HG02852 (cell line): ENCODE measurements around the gene COL15A1.

Source experiments
- ATAC-seq: cut with Tn5 transposase; IDR thresholded peaks from one replicate; pipeline ENCODE4 v1.9.1; 2021; ENCODE audit warnings: mild to moderate bottlenecking, moderate library complexity; ENCODE audit not compliant: unreplicated experiment

COL15A1 gene

DNA sequence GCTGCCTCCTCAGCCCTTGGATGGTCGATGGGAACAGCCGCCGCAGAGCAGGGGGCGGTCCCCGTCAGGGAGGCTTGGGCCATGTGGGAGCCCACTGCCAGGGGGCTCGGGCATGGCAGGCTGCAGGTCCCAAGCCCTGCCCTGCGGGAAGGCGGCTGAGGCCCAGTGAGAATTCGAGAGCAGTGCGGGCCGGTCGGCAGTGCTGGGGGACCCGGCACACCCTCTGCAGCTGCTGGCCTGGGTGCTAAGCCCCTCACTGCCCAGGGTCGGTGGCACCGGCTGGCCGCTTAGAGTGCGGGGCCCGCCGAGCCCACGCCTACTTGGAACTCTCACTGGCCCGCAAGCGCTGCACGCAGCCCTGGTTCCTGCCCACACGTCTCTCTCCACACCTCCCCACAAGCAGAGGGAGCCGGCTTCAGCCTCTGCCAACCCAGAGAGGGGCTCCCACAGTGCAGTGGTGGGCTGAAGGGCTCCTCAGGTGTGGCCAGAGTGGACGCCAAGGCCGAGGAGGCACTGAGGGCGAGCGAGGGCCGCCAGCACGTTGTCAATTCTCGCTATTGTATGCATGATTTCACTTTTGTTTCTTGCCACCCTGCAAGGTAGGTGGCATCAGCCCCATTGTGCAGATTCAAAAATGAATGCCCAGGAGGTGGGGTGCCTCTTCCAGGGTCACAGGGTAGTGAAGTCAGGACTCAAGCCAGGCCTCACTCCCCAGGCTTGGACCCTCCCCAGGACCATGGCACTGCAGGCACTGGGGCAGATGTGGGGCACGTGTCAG, 48.6 kb downstream of the COL15A1 start:
- ATAC-seq = no peak

DNA sequence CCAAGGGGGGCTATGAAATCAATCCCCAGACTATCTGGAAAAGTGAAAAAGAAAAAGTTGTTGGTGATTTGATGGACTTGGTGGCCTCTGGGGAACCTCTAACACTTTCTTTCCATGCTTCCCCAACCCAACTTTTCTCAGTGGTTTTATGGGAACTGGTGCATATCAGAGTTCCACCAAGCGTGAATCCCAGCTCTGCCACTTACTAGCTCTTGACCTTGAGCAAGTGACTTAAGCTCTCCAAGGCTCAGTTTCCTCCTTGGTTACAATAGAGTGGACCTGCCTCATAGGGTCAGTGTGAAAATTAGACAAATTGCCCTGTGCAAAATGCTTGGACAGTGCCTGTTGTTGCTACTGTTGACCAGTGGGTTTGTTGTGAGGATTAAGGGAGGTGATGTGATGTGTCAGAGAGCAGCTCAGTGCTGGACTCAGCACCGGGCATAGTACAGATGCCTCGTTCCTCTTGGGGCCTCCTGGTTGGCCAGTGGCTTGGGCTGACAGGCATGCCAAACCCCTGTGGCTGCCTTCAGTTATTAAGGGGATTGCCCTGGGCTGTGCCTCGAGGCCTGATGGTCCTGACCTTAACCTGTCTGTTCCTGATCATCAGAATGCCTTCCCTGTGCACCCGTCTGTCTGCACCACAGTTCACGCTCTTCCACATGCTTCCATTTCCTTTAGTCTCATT, 49.3 kb downstream of the COL15A1 start:
- ATAC-seq = peak; percentile 24

- ATAC-seq = peak; percentile 85
Measured at GRCh38 chr9:98993570-98993945, 49.9 kb downstream of the COL15A1 start.

- no peak for ATAC-seq
Measured at GRCh38 chr9:98994172-98995058, 50.7 kb downstream of the COL15A1 start.

- ATAC-seq = no peak
Measured at GRCh38 chr9:98995059-98995671, 51.5 kb downstream of the COL15A1 start.

GRCh38 chr9:98995971-98996504, 52.3 kb downstream of the COL15A1 start:
- ATAC-seq = no peak

DNA sequence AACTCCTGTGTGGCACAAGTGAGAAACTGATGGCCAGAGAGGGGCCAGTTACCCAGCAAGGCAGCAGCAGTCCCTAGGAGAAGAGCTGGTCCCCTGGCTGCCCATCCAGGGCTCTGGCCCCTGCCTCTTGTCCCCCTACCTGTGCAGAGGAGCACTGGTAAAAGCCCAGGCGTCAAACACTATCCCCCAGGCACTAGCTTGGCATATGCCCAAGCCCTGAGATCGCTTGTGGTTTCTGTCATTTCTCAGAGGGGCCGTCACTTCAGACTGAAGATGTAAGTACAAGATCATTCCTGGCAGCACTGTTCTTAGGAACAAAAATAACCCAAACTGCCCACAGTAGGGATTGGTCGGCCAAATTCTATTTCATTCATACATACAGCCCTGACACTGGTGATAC, 53.9 kb downstream of the COL15A1 start:
- no peak for ATAC-seq

DNA sequence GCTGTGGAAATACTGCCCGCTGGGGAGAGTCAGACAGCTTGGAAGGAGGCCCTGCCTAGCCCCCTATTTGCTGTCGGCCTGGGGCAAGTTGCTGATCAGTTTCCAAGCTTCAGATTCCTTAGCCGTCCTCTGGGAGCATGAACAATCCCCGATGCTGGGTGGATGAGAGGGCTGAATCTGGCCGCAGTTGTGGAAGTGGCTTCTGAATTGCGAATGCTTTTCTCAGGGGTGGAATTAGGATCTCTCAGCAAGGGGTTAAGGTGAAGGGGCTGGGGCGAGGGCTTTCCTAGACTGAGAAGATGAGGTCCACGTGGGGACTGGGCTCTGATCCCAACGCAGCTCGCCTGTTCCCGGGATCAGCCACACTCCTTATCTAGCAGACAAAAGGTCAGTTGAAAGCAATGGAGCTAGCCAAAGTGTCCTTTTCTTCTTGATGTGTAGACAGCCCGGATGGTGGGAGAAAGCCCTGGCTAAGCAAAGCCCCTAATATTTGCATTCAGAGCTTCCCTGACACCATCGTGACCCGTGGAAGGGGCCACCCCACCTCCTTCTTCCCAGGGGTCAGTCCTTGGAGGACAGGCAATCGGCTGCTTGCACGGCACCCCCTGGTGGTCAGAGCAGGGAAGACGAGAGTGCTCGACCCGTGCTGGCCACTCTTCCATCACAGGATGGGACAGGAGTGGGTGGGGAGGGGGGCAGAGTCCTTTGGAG, 54.9 kb downstream of the COL15A1 start:
- peak; percentile 78 for ATAC-seq

GRCh38 chr9:98999152-98999525, 55.4 kb downstream of the COL15A1 start:
- ATAC-seq = no peak

DNA sequence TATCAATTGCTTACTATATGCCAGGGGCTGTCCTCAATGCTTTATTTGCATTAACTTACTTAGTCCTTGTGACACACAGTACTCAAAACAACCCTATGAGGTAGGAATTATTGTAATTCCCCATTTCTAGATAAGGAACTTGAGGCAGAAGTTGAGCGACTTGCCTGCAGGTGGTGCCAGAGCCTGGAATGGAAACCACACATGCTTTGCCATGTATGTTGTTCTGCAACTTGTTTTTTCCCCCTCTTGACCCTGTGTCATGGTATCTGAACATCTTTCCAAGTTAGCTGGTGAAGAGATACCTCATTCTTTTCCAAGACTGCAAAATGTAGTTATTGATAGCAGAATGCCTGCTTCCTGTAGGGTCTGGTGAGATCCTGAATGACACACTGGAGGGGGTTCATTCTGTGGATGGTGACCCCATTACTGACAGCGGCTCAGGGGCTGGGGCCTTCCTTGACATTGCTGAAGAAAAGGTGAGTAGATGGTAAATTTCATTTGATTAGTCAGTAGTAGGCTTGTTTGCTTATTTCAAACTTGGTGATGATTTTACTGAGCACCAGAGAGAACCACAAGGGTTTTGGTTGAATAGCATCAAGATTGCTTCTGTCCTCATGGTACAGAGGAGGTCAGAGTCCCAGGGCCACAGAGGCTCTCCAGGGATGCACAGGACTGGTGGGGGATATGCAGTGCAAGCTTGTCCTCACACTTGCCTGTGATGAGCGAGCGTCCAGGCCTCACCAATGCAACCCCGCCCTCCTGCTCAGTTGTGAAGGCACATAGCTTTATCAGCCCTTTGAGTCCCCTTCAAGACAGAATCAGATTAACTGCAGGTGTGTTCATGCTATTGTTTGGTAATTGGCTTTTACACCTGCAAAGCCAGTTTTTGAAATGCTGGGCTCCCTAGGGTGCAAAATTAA, 57.0 kb downstream of the COL15A1 start:
- ATAC-seq = peak; percentile 48

DNA sequence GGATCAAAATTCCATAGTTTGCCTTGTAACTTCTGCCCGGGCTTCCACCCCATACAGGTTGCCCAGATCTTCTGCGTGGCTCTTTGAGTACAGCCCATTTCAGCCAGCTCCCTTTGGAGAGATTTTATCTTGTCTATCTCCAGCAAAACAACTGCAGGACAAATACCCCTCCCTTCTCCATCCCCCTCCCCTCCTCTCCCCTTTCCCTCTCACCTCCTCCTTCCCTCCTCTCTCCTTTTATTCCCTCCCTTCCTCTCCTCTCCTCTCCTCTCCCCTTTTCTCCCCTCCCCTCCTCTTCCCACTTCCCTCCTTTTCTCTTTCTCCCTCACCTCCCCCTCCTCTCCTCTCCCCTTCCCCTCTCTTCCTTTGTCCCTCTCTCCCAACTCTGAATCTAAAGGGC, 58.2 kb downstream of the COL15A1 start:
- ATAC-seq = no peak

DNA sequence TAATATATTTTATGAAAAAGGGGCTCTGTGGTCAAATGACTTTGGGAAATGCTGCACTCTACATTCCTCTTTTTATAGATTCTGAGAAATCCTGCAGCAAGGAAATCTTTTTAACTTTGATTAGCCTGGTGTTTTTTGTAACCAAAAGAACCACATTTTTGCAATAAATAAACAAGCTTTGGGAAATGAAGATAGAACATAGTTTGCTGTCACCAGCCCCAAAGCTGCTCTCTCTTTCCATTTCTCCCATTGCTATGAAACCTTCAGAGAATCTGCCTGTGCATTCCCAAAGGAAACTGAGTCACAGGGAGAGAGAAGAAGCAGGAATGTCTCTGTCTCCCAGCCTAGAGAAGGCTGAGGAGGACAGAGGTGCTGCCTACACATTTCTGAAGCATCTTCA, 59.0 kb downstream of the COL15A1 start:
- no peak for ATAC-seq

DNA sequence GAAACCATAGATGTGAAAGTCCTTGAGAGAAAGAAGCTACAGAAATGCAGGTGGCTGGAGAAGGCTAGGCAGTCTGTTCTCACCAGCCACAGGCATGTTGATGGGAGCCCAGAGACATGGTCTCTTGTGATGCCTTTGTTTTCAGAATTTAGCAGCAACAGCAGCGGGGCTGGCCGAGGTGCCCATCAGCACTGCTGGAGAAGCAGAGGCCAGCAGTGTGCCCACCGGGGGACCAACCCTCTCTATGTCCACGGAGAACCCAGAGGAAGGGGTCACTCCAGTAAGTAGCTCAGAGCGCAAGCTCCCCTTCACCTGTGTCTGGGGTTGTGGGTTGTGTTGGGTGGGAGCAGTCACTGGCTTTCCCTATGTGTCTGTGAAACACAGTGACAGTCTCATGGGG, 59.6 kb downstream of the COL15A1 start:
- ATAC-seq = no peak

DNA sequence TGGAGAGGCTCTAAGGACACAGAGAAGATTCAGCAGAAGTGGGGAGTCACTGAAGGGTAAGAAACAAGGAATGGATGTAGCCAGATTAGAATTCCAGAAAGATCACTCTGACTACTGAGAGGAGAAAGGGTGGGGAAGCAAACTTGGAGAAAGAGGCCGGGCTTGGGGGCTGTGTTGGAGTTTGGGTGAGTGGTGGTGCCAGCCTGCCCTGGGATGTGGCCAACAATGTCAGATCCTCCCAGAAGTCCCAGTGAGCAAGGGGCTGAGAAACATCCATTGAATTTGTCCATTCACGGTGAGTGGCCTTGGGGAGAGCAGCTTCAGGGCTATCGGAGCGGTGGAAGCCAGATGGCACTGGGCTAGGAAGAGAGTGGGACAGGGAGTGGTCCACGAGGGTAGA, 60.4 kb downstream of the COL15A1 start:
- no peak for ATAC-seq

GRCh38 chr9:99004717-99005460, 61.2 kb downstream of the COL15A1 start:
- ATAC-seq = no peak

DNA sequence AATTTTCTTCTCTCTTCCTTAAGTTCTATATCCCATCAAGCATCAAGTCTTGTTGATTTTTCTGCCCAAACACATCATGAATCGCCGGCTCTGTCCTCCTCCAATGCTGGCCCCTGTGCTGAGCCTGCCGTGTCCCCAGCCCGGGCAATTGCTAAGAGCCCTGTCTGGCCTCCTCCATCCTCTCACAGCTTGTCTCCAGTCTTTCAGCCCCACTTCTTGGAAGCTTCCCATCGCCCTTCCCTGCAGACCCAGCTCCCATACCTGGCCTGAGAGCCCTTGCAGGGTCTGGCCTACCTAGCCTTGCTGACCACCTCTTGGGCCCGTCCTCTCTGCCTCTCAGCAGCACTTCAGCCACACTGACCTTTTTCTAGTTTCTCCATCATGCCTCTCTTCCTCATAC, 61.9 kb downstream of the COL15A1 start:
- no peak for ATAC-seq

DNA sequence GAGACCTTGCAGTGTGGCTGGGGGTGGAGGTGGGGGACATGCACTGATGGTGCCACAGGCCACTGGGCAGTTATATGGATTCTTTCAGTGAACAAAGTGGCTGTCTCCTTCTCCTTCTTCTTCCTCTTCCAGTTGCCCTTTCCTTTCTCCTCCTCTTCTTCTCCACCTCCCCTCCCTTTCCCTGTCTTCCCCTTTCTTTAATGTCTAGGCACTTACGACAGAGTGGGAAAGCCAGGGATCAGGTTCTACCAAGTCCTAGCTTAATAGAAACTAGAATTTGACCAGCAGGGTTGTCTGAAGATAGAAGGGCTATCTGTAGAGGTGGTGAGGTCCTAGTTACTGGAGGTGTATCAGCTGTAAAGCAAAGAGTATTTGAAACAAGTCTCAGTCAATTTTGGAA, 62.8 kb downstream of the COL15A1 start:
- no peak for ATAC-seq

GRCh38 chr9:99006979-99007378, 63.3 kb downstream of the COL15A1 start:
- no peak for ATAC-seq

GRCh38 chr9:99008203-99008602, 64.5 kb downstream of the COL15A1 start:
- no peak for ATAC-seq
